Fibroblast of lung (primary cell): ENCODE measurements around the gene MYOD1. TPM values are rescaled to one million over a fixed set of nuclear protein-coding genes. Genes with fewer than 3 reads are reported as not detected.

Experiments
- DNase-seq, 2 donors: peaks; one replicate each; pipeline versions ENCODE4 v3.0.0 to v3.0.0-alpha.2; 2010; ENCODE audit warnings: low read depth in 2 of 2
- H2AFZ ChIP-seq: 2 replicates; pipeline ENCODE4 v1.5.1; 2012; ENCODE audit warnings: low read length, control low read depth, inconsistent platforms
- H3K27ac ChIP-seq: 2 replicates; pipeline ENCODE4 v1.5.1; 2011; ENCODE audit warnings: low read length, control low read depth; ENCODE audit not compliant: insufficient read depth
- H3K27me3 ChIP-seq: 2 replicates; pipeline ENCODE4 v1.5.1; 2011; ENCODE audit warnings: mild to moderate bottlenecking, low read length; ENCODE audit not compliant: control insufficient read depth, insufficient read depth
- H3K36me3 ChIP-seq: 2 replicates; pipeline ENCODE4 v1.5.1; 2011; ENCODE audit warnings: low read length; ENCODE audit not compliant: control insufficient read depth, insufficient read depth
- H3K4me1 ChIP-seq: 2 replicates; pipeline ENCODE4 v1.5.1; 2011; ENCODE audit warnings: low read length; ENCODE audit not compliant: control insufficient read depth, insufficient read depth; ENCODE audit errors: extremely low read depth
- H3K4me2 ChIP-seq: 2 replicates; pipeline ENCODE4 v1.5.1; 2011; ENCODE audit warnings: low read length, control low read depth; ENCODE audit not compliant: insufficient read depth; ENCODE audit errors: extremely low read depth
- H3K4me3 ChIP-seq, 4 experiments: fragments of 200-600 bp in 1 of 4; sonication (generic) in 1 of 4; replicated peaks in 1 of 4; 2 replicates each; pipeline ENCODE4 v1.5.1; 2011 to 2016; ENCODE audit warnings: low read length in 4 of 4, low read depth in 3 of 4, mild to moderate bottlenecking in 3 of 4, control low read depth in 2 of 4, inconsistent platforms in 1 of 4, mixed read lengths in 1 of 4; ENCODE audit not compliant: insufficient read depth in 1 of 4; ENCODE audit errors: control extremely low read depth in 1 of 4
- H3K79me2 ChIP-seq: 2 replicates; pipeline ENCODE4 v1.5.1; 2012; ENCODE audit warnings: mild to moderate bottlenecking, low read length, inconsistent platforms; ENCODE audit not compliant: control insufficient read depth, insufficient read depth
- H3K9ac ChIP-seq: 2 replicates; pipeline ENCODE4 v1.5.1; 2011; ENCODE audit warnings: mild to moderate bottlenecking, low read length, control low read depth; ENCODE audit not compliant: insufficient read depth
- H3K9me3 ChIP-seq: 2 replicates; pipeline ENCODE4 v1.5.1; 2012; ENCODE audit warnings: low read depth, low read length; ENCODE audit not compliant: control insufficient read depth, insufficient read depth
- H4K20me1 ChIP-seq: 2 replicates; pipeline ENCODE4 v1.5.1; 2011; ENCODE audit warnings: low read length; ENCODE audit not compliant: control insufficient read depth, insufficient read depth; ENCODE audit errors: extremely low read depth
- CTCF ChIP-seq, 2 donors: IDR thresholded peaks in 1 of 2; conservative IDR thresholded peaks in 1 of 2; 1 replicate in 1 of 2; 2 replicates in 1 of 2; pipeline ENCODE4 v1.5.1; 2011 to 2012; ENCODE audit warnings: low read length in 2 of 2, control low read depth in 1 of 2, inconsistent platforms in 1 of 2, low read depth in 1 of 2, mild to moderate bottlenecking in 1 of 2
- EZH2 ChIP-seq: IDR thresholded peaks from 2 replicates; pipeline ENCODE4 v1.5.1; 2012; ENCODE audit warnings: low read length, control low read depth, mild to moderate bottlenecking; ENCODE audit errors: missing control alignments
- polyA plus RNA-seq, 2 donors: library from polyadenylated mRNA; depleted of rRNA in 1 of 2; stranded (reverse) in 1 of 2; unstranded in 1 of 2; fragments of >200 nt; gene quantifications; 2 replicates each; pipeline ENCODE4 v1.2.1, GENCODE V29; 2011 to 2012; ENCODE audit warnings: missing spikeins in 1 of 2
- total RNA-seq: library from RNA; depleted of rRNA; stranded (reverse); fragments of >200 nt; gene quantifications from 2 replicates; pipeline ENCODE4 v1.2.1, GENCODE V29; 2014

MYOD1 gene
- total and polyA plus RNA-seq, 2 donors (not counting 1 experiment from before 2014, with no cell fraction given): not detected

- peak in 1 of 2 donors; percentile 75 for DNase-seq
- Histone ChIP-seq H3K9me3 (no peaks in the 10 kb centered on the region), H4K20me1 (no peaks in the 10 kb centered on the region), H3K4me3 (no peak overlapping the region), H3K4me2 (no peak overlapping the region), H3K9ac (no peak overlapping the region), H3K79me2 (no peaks in the 10 kb centered on the region), H3K27ac (no peak overlapping the region), H3K4me1 (no peaks in the 10 kb centered on the region), H2AFZ (no peak overlapping the region), H3K27me3 (no peaks in the 10 kb centered on the region), H3K36me3 (no peaks in the 10 kb centered on the region)
- TF ChIP-seq EZH2 (no peak), CTCF (conservative IDR thresholded peaks at IDR 0.05 in 1 of 2, IDR thresholded peaks at IDR 0.05 in 1 of 2; ENCODE audit: low read depth in 1 of 2, low read length in 2 of 2) (no peak)
Measured at GRCh38 chr11:17686231-17686980, 33.0 kb upstream of the MYOD1 start.

- Histone ChIP-seq H3K27ac (no peak overlapping the region), H4K20me1 (no peaks in the 10 kb centered on the region), H3K4me3 (no peak overlapping the region), H3K4me1 (no peaks in the 10 kb centered on the region), H3K79me2 (no peaks in the 10 kb centered on the region), H3K4me2 (no peak overlapping the region), H3K36me3 (no peaks in the 10 kb centered on the region), H3K9ac (no peak overlapping the region), H3K27me3 (peaks cover 4% of the 10 kb centered on the region), H3K9me3 (no peaks in the 10 kb centered on the region), H2AFZ (no peak overlapping the region)
- DNase-seq: no peak
- TF ChIP-seq EZH2 (no peak), CTCF (conservative IDR thresholded peaks at IDR 0.05 in 1 of 2, IDR thresholded peaks at IDR 0.05 in 1 of 2; ENCODE audit: low read depth in 1 of 2, low read length in 2 of 2) (no peak)
Measured at GRCh38 chr11:17687946-17688670, 31.3 kb upstream of the MYOD1 start.

- Histone ChIP-seq H3K27ac (no peak overlapping the region), H4K20me1 (no peaks in the 10 kb centered on the region), H3K9ac (no peak overlapping the region), H3K4me1 (no peaks in the 10 kb centered on the region), H3K4me3 (no peak overlapping the region), H2AFZ (no peak overlapping the region), H3K9me3 (no peaks in the 10 kb centered on the region), H3K27me3 (peaks cover 25% of the 10 kb centered on the region), H3K79me2 (no peaks in the 10 kb centered on the region), H3K4me2 (no peak overlapping the region), H3K36me3 (no peaks in the 10 kb centered on the region)
- TF ChIP-seq EZH2 (no peak), CTCF (conservative IDR thresholded peaks at IDR 0.05 in 1 of 2, IDR thresholded peaks at IDR 0.05 in 1 of 2; ENCODE audit: low read depth in 1 of 2, low read length in 2 of 2) (no peak)
- DNase-seq: no peak
Measured at GRCh38 chr11:17691550-17691949, 27.8 kb upstream of the MYOD1 start.
